SH-SY5Y (cell line): ENCODE data around the gene BAZ2B.

ENCODE experiments used
- GATA2 ChIP-seq: IDR thresholded peaks from 2 replicates; pipeline ENCODE4 v1.6.1; 2011; ENCODE audit warnings: mild to moderate bottlenecking, low read depth, low read length
- GATA3 ChIP-seq: IDR thresholded peaks from 2 replicates; pipeline ENCODE4 v1.6.1; 2011; ENCODE audit warnings: low read depth, mild to moderate bottlenecking, low read length, moderate library complexity

DNA sequence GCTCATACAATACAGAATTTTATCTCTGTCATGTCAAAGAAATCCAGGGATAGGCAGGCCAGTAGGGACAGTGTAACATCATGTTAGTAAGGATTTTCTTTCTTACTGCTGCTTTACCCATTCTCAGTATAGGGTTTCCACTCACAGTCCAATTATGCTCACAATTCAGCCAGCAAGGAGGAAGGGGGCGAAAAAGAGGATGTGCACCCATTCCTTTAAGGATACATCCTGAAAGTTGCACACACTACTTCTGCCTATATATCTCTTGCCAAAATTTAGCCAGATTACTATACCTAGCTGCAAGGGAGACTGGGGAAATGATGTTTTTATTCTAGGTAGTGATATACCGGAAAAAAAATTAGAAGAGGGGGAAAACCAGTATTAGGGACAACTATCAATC, 66.1 kb downstream of the BAZ2B start:
- no peak for TF ChIP-seq GATA2
- no peak for TF ChIP-seq GATA3
